Endodermal cell (in vitro differentiated cells): ENCODE data around the gene SHISA4. TPM values are rescaled to one million over a fixed set of nuclear protein-coding genes. Genes with fewer than 3 reads are reported as not detected.
A peak's percentile ranks its signal among the peaks of the same experiment; 100 is the strongest.

ENCODE experiments used
- DNase-seq: peaks from one replicate; pipeline ENCODE4 v3.0.0-alpha.2; 2017
- H3K27ac ChIP-seq: 2 replicates; pipeline ENCODE4 v1.5.1; 2013; ENCODE audit warnings: mild to moderate bottlenecking, low read depth, low read length, moderate library complexity
- H3K27me3 ChIP-seq: 2 replicates; pipeline ENCODE4 v1.6.1; 2013; ENCODE audit warnings: mild to moderate bottlenecking, low read length, moderate library complexity; ENCODE audit not compliant: insufficient read depth, control insufficient read depth, poor library complexity, severe bottlenecking
- H3K36me3 ChIP-seq: 2 replicates; pipeline ENCODE4 v1.7.0; 2013; ENCODE audit warnings: mild to moderate bottlenecking, low read length, moderate library complexity; ENCODE audit not compliant: control insufficient read depth, insufficient read depth
- H3K4me1 ChIP-seq: one replicate; pipeline ENCODE4 v1.7.0; 2013; ENCODE audit warnings: low read length; ENCODE audit not compliant: control insufficient read depth, insufficient read depth
- H3K4me3 ChIP-seq: 2 replicates; pipeline ENCODE4 v1.5.1; 2013; ENCODE audit warnings: mild to moderate bottlenecking, low read length, moderate library complexity
- H3K9ac ChIP-seq: 2 replicates; pipeline ENCODE4 v1.6.1; 2013; ENCODE audit warnings: mild to moderate bottlenecking, low read length, moderate library complexity; ENCODE audit not compliant: poor library complexity, severe bottlenecking; ENCODE audit errors: extremely low read depth
- H3K9me3 ChIP-seq: 2 replicates; pipeline ENCODE4 v1.6.1; 2013; ENCODE audit warnings: mild to moderate bottlenecking, low read length, moderate library complexity; ENCODE audit not compliant: control insufficient read depth
- H3K27ac Mint-ChIP-seq: 2 replicates; pipeline ENCODE4 v1.8.0; 2020; ENCODE audit warnings: mixed read lengths
- H3K27me3 Mint-ChIP-seq: 2 replicates; pipeline ENCODE4 v1.8.0; 2021; ENCODE audit warnings: mild to moderate bottlenecking, mixed read lengths; ENCODE audit not compliant: insufficient read depth
- H3K36me3 Mint-ChIP-seq: 2 replicates; pipeline ENCODE4 v1.8.0; 2020; ENCODE audit warnings: low read depth, mixed read lengths
- H3K4me1 Mint-ChIP-seq: 2 replicates; pipeline ENCODE4 v1.8.0; 2020; ENCODE audit warnings: mixed read lengths
- H3K4me3 Mint-ChIP-seq: 2 replicates; pipeline ENCODE4 v1.8.0; 2020; ENCODE audit warnings: mild to moderate bottlenecking, moderate library complexity, mixed read lengths
- H3K9me3 Mint-ChIP-seq: 2 replicates; pipeline ENCODE4 v1.8.0; 2020; ENCODE audit warnings: mild to moderate bottlenecking, mixed read lengths
- WGBS, 2 experiments: methylation state at CpG; one replicate each; pipeline versions ENCODE4 v1.1.5 to v1.1.7; 2013; ENCODE audit warnings: missing lambda C conversion rate in 2 of 2, mixed read lengths in 1 of 2; ENCODE audit not compliant: insufficient coverage in 1 of 2, insufficient read length in 1 of 2; 5-methylcytosine and 5-hydroxymethylcytosine counted together
- total RNA-seq, 2 donors: library from RNA; stranded (reverse); fragmentation: NEBNext Ultra II Directional in 1 of 2; extraction: Animal tissue kit (Norgen Biotek cat#: 25700) in 1 of 2; gene quantifications; 2 replicates in 1 of 2; 3 replicates in 1 of 2; pipeline ENCODE4 v1.2.1, GENCODE V29; 2021
- TF ChIP-seq, protein P1 (sequence below): fragments of 200-600 bp; sonication (generic); conservative IDR thresholded peaks from 2 replicates; pipeline ENCODE4 v1.5.0; 2021; ENCODE audit warnings: antibody characterized with exemption, mild to moderate bottlenecking

SHISA4 gene
- total RNA-seq, 2 donors from 2014 or later, result 5.8 to 7.3 TPM

GRCh38 chr1:201880928-201881571 lies 7.6 kb upstream of the SHISA4 start:
- WGBS, 2 experiments, result 84 to 90% methylated on average over 6 of the region's 6 CpGs
- Mint-ChIP-seq H3K27ac (no peak overlapping the region), H3K4me1 (peaks cover 20% of the 10 kb centered on the region), H3K9me3 (no peaks in the 10 kb centered on the region), H3K4me3 (no peak overlapping the region), H3K27me3 (no peaks in the 10 kb centered on the region), H3K36me3 (peaks cover 9% of the 10 kb centered on the region)
- Histone ChIP-seq H3K4me1 (peaks cover 3% of the 10 kb centered on the region), H3K9ac (no peak overlapping the region), H3K27ac (no peak overlapping the region), H3K9me3 (no peaks in the 10 kb centered on the region), H3K27me3 (no peaks in the 10 kb centered on the region), H3K4me3 (no peak overlapping the region), H3K36me3 (peaks cover 22% of the 10 kb centered on the region)
- no peak for DNase-seq
- TF ChIP-seq, protein P1, sequence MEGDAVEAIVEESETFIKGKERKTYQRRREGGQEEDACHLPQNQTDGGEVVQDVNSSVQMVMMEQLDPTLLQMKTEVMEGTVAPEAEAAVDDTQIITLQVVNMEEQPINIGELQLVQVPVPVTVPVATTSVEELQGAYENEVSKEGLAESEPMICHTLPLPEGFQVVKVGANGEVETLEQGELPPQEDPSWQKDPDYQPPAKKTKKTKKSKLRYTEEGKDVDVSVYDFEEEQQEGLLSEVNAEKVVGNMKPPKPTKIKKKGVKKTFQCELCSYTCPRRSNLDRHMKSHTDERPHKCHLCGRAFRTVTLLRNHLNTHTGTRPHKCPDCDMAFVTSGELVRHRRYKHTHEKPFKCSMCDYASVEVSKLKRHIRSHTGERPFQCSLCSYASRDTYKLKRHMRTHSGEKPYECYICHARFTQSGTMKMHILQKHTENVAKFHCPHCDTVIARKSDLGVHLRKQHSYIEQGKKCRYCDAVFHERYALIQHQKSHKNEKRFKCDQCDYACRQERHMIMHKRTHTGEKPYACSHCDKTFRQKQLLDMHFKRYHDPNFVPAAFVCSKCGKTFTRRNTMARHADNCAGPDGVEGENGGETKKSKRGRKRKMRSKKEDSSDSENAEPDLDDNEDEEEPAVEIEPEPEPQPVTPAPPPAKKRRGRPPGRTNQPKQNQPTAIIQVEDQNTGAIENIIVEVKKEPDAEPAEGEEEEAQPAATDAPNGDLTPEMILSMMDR, result no peak

- H3K27ac Mint-ChIP-seq, result peak overlapping the region; percentile 9
Measured at GRCh38 chr1:201881617-201882016, 7.1 kb upstream of the SHISA4 start.

GRCh38 chr1:201882665-201883132 lies 6.0 kb upstream of the SHISA4 start:
- H3K36me3 ChIP-seq, result peaks cover 8% of the 10 kb centered on the region
- peaks cover 2% of the 10 kb centered on the region for H3K27me3 ChIP-seq
- H3K27me3 Mint-ChIP-seq, result peaks cover 7% of the 10 kb centered on the region
- H3K27ac Mint-ChIP-seq, result no peak overlapping the region
- H3K27ac ChIP-seq, result no peak overlapping the region
- H3K9me3 ChIP-seq, result no peaks in the 10 kb centered on the region
- H3K36me3 Mint-ChIP-seq, result no peaks in the 10 kb centered on the region
- no peaks in the 10 kb centered on the region for H3K9me3 Mint-ChIP-seq
- TF ChIP-seq, protein P1, result peak; percentile 45
- 100% methylated on average over 2 of the region's 2 CpGs; no CpG with 5 or more reads in 1 of the 2 experiments for WGBS, 2 experiments
- no peak overlapping the region for H3K4me3 Mint-ChIP-seq
- no peak overlapping the region for H3K4me3 ChIP-seq
- H3K4me1 Mint-ChIP-seq, result peaks cover 23% of the 10 kb centered on the region
- H3K4me1 ChIP-seq, result peaks cover 3% of the 10 kb centered on the region
- no peak overlapping the region for H3K9ac ChIP-seq
- no peak for DNase-seq

More at GRCh38 chr1:201881617-201882016, 7.1 kb upstream of the SHISA4 start:
- no peak overlapping the region for H3K4me3 Mint-ChIP-seq
- peaks cover 16% of the 10 kb centered on the region for H3K36me3 ChIP-seq
- no peaks in the 10 kb centered on the region for H3K9me3 ChIP-seq
- no peak for DNase-seq
- peaks cover 2% of the 10 kb centered on the region for H3K27me3 Mint-ChIP-seq
- H3K4me3 ChIP-seq, result no peak overlapping the region
- H3K27ac ChIP-seq, result no peak overlapping the region
- no peak overlapping the region for H3K9ac ChIP-seq
- H3K36me3 Mint-ChIP-seq, result peaks cover 5% of the 10 kb centered on the region
- 87 to 91% methylated on average over 1 of the region's 1 CpG for WGBS, 2 experiments
- peaks cover 20% of the 10 kb centered on the region for H3K4me1 Mint-ChIP-seq
- TF ChIP-seq, protein P1, result no peak
- no peaks in the 10 kb centered on the region for H3K27me3 ChIP-seq
- no peaks in the 10 kb centered on the region for H3K9me3 Mint-ChIP-seq
- peaks cover 3% of the 10 kb centered on the region for H3K4me1 ChIP-seq
